Muscle layer of duodenum (tissue), 2 donors: ENCODE results near the gene ALPK1.
"Not testable (repeated sequence)": the region's sequence is repeated elsewhere in the genome, so short reads cannot be mapped to it uniquely, and the experiment has no call there.

Source experiments
- H3K27ac ChIP-seq: one replicate; pipeline ENCODE4 v1.7.0; 2013; ENCODE audit warnings: mild to moderate bottlenecking, low read length
- H3K27me3 ChIP-seq: one replicate; pipeline ENCODE4 v1.7.0; 2013; ENCODE audit warnings: low read depth, mild to moderate bottlenecking, control low read depth, low read length
- H3K36me3 ChIP-seq, 2 donors: one replicate each; pipeline ENCODE4 v1.7.0; 2013; ENCODE audit warnings: low read length in 2 of 2, control low read depth in 1 of 2, mild to moderate bottlenecking in 1 of 2; ENCODE audit not compliant: insufficient read depth in 2 of 2, control insufficient read depth in 1 of 2
- H3K4me1 ChIP-seq, 2 donors: one replicate each; pipeline ENCODE4 v1.7.0; 2013; ENCODE audit warnings: low read length in 2 of 2, mild to moderate bottlenecking in 2 of 2, control low read depth in 1 of 2, moderate library complexity in 1 of 2; ENCODE audit not compliant: insufficient read depth in 2 of 2, control insufficient read depth in 1 of 2
- H3K4me3 ChIP-seq, 2 donors: one replicate each; pipeline ENCODE4 v1.7.0; 2013; ENCODE audit warnings: low read length in 2 of 2, low read depth in 1 of 2, mild to moderate bottlenecking in 1 of 2
- H3K9me3 ChIP-seq, 2 donors: one replicate each; pipeline ENCODE4 v1.7.0; 2013; ENCODE audit warnings: low read length in 2 of 2, control low read depth in 1 of 2, mild to moderate bottlenecking in 1 of 2; ENCODE audit not compliant: control insufficient read depth in 1 of 2
- donor health status: healthy.

The ALPK1 gene

DNA sequence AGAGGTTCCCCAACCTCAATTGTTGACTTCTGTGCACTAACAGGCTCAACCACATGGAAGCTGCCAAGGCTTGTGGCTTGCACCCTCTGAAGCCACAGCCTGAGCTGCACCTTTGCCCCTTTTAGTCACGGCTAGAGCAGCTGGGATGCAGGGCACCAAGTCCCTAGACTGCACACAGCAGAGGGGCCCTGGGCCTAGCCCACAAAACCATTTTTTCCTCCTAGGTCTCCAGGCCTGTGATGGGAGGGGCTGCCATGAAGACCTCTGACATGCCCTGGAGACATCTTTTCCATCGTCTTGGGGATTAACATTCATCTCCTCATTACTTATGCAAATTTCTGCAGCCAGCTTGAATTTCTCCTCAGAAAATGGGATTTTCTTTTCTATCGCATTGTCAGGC is 193.6 kb downstream of the ALPK1 start:
- not testable (repeated sequence) for H3K27me3 ChIP-seq, H3K36me3 ChIP-seq, H3K4me3 ChIP-seq, H3K4me1 ChIP-seq, H3K27ac ChIP-seq
- H3K9me3 ChIP-seq = peaks cover 0 to 11% of the 10 kb centered on the region in 2 donors
